WI38 (cell line): ENCODE results near the gene PGLYRP2.

Experiments used
- H3K4me3 ChIP-seq: 2 replicates; pipeline ENCODE4 v1.5.1; 2011; ENCODE audit warnings: low read depth, mild to moderate bottlenecking, control low read depth, low read length
- CTCF ChIP-seq: IDR thresholded peaks from 2 replicates; pipeline ENCODE4 v1.5.1; 2012; ENCODE audit warnings: low read depth, mild to moderate bottlenecking, control low read depth, low read length

PGLYRP2 gene

GRCh38 chr19:15429825-15430467 lies 49.4 kb downstream of the PGLYRP2 start:
- TF ChIP-seq CTCF = no peak
- no peak overlapping the region for H3K4me3 ChIP-seq

- no peak for TF ChIP-seq CTCF
- no peak overlapping the region for H3K4me3 ChIP-seq
These were observed 50.1 kb downstream of the PGLYRP2 start for GRCh38 chr19:15428956-15429824.

GRCh38 chr19:15427991-15428471 lies 51.3 kb downstream of the PGLYRP2 start:
- no peak for TF ChIP-seq CTCF
- no peak overlapping the region for H3K4me3 ChIP-seq

- H3K4me3 ChIP-seq = no peak overlapping the region
- no peak for TF ChIP-seq CTCF
These were observed 52.0 kb downstream of the PGLYRP2 start for GRCh38 chr19:15427350-15427700.

- no peak for TF ChIP-seq CTCF
- no peak overlapping the region for H3K4me3 ChIP-seq
These were observed 52.6 kb downstream of the PGLYRP2 start for GRCh38 chr19:15426485-15427349.

- no peak for TF ChIP-seq CTCF
- no peak overlapping the region for H3K4me3 ChIP-seq
These were observed 53.9 kb downstream of the PGLYRP2 start for GRCh38 chr19:15425321-15425950.
